NCI-H774 (cell line): Measurements from ENCODE around the gene SORCS2.
"Not testable (repeated sequence)": the region's sequence is repeated elsewhere in the genome, so short reads cannot be mapped to it uniquely, and the experiment has no call there.

Experiments used
- DNase-seq: peaks from one replicate; lab custom pipeline; 2025; lab: John Stamatoyannopoulos, UW

Gene SORCS2

GRCh38 chr4:7200801-7201200 is 8.5 kb downstream of the SORCS2 start:
- no peak for DNase-seq

- no peak for DNase-seq
Measured at GRCh38 chr4:7201420-7202305, 9.3 kb downstream of the SORCS2 start.

GRCh38 chr4:7202411-7202810 is 10.1 kb downstream of the SORCS2 start:
- DNase-seq = no peak

GRCh38 chr4:7204656-7205387 is 12.5 kb downstream of the SORCS2 start:
- DNase-seq = no peak

GRCh38 chr4:7206385-7206784 is 14.0 kb downstream of the SORCS2 start:
- DNase-seq = no peak

GRCh38 chr4:7206911-7207567 is 14.7 kb downstream of the SORCS2 start:
- DNase-seq = no peak

GRCh38 chr4:7207628-7208231 is 15.4 kb downstream of the SORCS2 start:
- DNase-seq = no peak

- DNase-seq = no peak
Measured at GRCh38 chr4:7208509-7209451, 16.4 kb downstream of the SORCS2 start.

GRCh38 chr4:7209699-7210098 is 17.4 kb downstream of the SORCS2 start:
- DNase-seq = no peak

- no peak for DNase-seq
Measured at GRCh38 chr4:7210824-7211223, 18.5 kb downstream of the SORCS2 start.

- DNase-seq = no peak
Measured at GRCh38 chr4:7212101-7212674, 19.9 kb downstream of the SORCS2 start.

- DNase-seq = no peak
Measured at GRCh38 chr4:7212921-7213320, 20.6 kb downstream of the SORCS2 start.

GRCh38 chr4:7213807-7214206 is 21.5 kb downstream of the SORCS2 start:
- DNase-seq = no peak

GRCh38 chr4:7214359-7214758 is 22.0 kb downstream of the SORCS2 start:
- DNase-seq = no peak

GRCh38 chr4:7215187-7215586 is 22.8 kb downstream of the SORCS2 start:
- DNase-seq = not testable (repeated sequence)

- no peak for DNase-seq
Measured at GRCh38 chr4:7217039-7217438, 24.7 kb downstream of the SORCS2 start.

GRCh38 chr4:7217474-7218321 is 25.4 kb downstream of the SORCS2 start:
- no peak for DNase-seq

- no peak for DNase-seq
Measured at GRCh38 chr4:7218686-7219085, 26.3 kb downstream of the SORCS2 start.

GRCh38 chr4:7222521-7222920 is 30.2 kb downstream of the SORCS2 start:
- no peak for DNase-seq

- DNase-seq = no peak
Measured at GRCh38 chr4:7223541-7223940, 31.2 kb downstream of the SORCS2 start.
